Endodermal cell (in vitro differentiated cells): ENCODE measurements around the gene SAMD14. TPM values are rescaled to one million over a fixed set of nuclear protein-coding genes. Genes with fewer than 3 reads are reported as not detected.
A peak's percentile ranks its signal among the peaks of the same experiment; 100 is the strongest.

Source experiments
- DNase-seq: peaks from one replicate; pipeline ENCODE4 v3.0.0-alpha.2; 2017
- H3K27ac ChIP-seq: 2 replicates; pipeline ENCODE4 v1.5.1; 2013; ENCODE audit warnings: mild to moderate bottlenecking, low read depth, low read length, moderate library complexity
- H3K27me3 ChIP-seq: 2 replicates; pipeline ENCODE4 v1.6.1; 2013; ENCODE audit warnings: mild to moderate bottlenecking, low read length, moderate library complexity; ENCODE audit not compliant: insufficient read depth, control insufficient read depth, poor library complexity, severe bottlenecking
- H3K36me3 ChIP-seq: 2 replicates; pipeline ENCODE4 v1.7.0; 2013; ENCODE audit warnings: mild to moderate bottlenecking, low read length, moderate library complexity; ENCODE audit not compliant: control insufficient read depth, insufficient read depth
- H3K4me1 ChIP-seq: one replicate; pipeline ENCODE4 v1.7.0; 2013; ENCODE audit warnings: low read length; ENCODE audit not compliant: control insufficient read depth, insufficient read depth
- H3K4me3 ChIP-seq: 2 replicates; pipeline ENCODE4 v1.5.1; 2013; ENCODE audit warnings: mild to moderate bottlenecking, low read length, moderate library complexity
- H3K9ac ChIP-seq: 2 replicates; pipeline ENCODE4 v1.6.1; 2013; ENCODE audit warnings: mild to moderate bottlenecking, low read length, moderate library complexity; ENCODE audit not compliant: poor library complexity, severe bottlenecking; ENCODE audit errors: extremely low read depth
- H3K9me3 ChIP-seq: 2 replicates; pipeline ENCODE4 v1.6.1; 2013; ENCODE audit warnings: mild to moderate bottlenecking, low read length, moderate library complexity; ENCODE audit not compliant: control insufficient read depth
- H3K27ac Mint-ChIP-seq: 2 replicates; pipeline ENCODE4 v1.8.0; 2020; ENCODE audit warnings: mixed read lengths
- H3K27me3 Mint-ChIP-seq: 2 replicates; pipeline ENCODE4 v1.8.0; 2021; ENCODE audit warnings: mild to moderate bottlenecking, mixed read lengths; ENCODE audit not compliant: insufficient read depth
- H3K36me3 Mint-ChIP-seq: 2 replicates; pipeline ENCODE4 v1.8.0; 2020; ENCODE audit warnings: low read depth, mixed read lengths
- H3K4me1 Mint-ChIP-seq: 2 replicates; pipeline ENCODE4 v1.8.0; 2020; ENCODE audit warnings: mixed read lengths
- H3K4me3 Mint-ChIP-seq: 2 replicates; pipeline ENCODE4 v1.8.0; 2020; ENCODE audit warnings: mild to moderate bottlenecking, moderate library complexity, mixed read lengths
- H3K9me3 Mint-ChIP-seq: 2 replicates; pipeline ENCODE4 v1.8.0; 2020; ENCODE audit warnings: mild to moderate bottlenecking, mixed read lengths
- CTCF ChIP-seq: fragments of 200-600 bp; sonication (generic); conservative IDR thresholded peaks from 2 replicates; pipeline ENCODE4 v1.5.0; 2021; ENCODE audit warnings: antibody characterized with exemption, mild to moderate bottlenecking
- WGBS, 2 experiments: methylation state at CpG; one replicate each; pipeline versions ENCODE4 v1.1.5 to v1.1.7; 2013; ENCODE audit warnings: missing lambda C conversion rate in 2 of 2, mixed read lengths in 1 of 2; ENCODE audit not compliant: insufficient coverage in 1 of 2, insufficient read length in 1 of 2; 5-methylcytosine and 5-hydroxymethylcytosine counted together
- total RNA-seq, 2 donors: library from RNA; stranded (reverse); fragmentation: NEBNext Ultra II Directional in 1 of 2; extraction: Animal tissue kit (Norgen Biotek cat#: 25700) in 1 of 2; gene quantifications; 2 replicates in 1 of 2; 3 replicates in 1 of 2; pipeline ENCODE4 v1.2.1, GENCODE V29; 2021

The SAMD14 gene
- total RNA-seq, 2 donors from 2014 or later = 9.5 to 23.2 TPM

- no peak overlapping the region for H3K9ac ChIP-seq
- peak; percentile 89 for DNase-seq
- TF ChIP-seq CTCF = no peak
- no peaks in the 10 kb centered on the region for H3K9me3 Mint-ChIP-seq
- H3K27me3 Mint-ChIP-seq = peaks cover 70% of the 10 kb centered on the region
- H3K27me3 ChIP-seq = peaks cover 57% of the 10 kb centered on the region
- peaks cover 3% of the 10 kb centered on the region for H3K36me3 ChIP-seq
- H3K4me3 Mint-ChIP-seq = no peak overlapping the region
- no peak overlapping the region for H3K27ac Mint-ChIP-seq
- peaks cover 5% of the 10 kb centered on the region for H3K4me1 ChIP-seq
- peaks cover 2% of the 10 kb centered on the region for H3K9me3 ChIP-seq
- no peak overlapping the region for H3K4me3 ChIP-seq
- peaks cover 6% of the 10 kb centered on the region for H3K4me1 Mint-ChIP-seq
- peaks cover 21% of the 10 kb centered on the region for H3K36me3 Mint-ChIP-seq
- WGBS, 2 experiments = 78 to 91% methylated on average over 13 to 39 of the region's 39 CpGs
- no peak overlapping the region for H3K27ac ChIP-seq
Observed at GRCh38 chr17:50076591-50077235, 53.2 kb downstream of the SAMD14 start.

- no peak overlapping the region for H3K4me3 Mint-ChIP-seq
- Histone ChIP-seq H3K4me3 (no peak overlapping the region), H3K27me3 (peaks cover 62% of the 10 kb centered on the region), H3K36me3 (peaks cover 3% of the 10 kb centered on the region), H3K27ac (no peak overlapping the region), H3K4me1 (peaks cover 5% of the 10 kb centered on the region), H3K9me3 (peaks cover 7% of the 10 kb centered on the region), H3K9ac (no peak overlapping the region)
- no peak for TF ChIP-seq CTCF
- peaks cover 6% of the 10 kb centered on the region for H3K4me1 Mint-ChIP-seq
- H3K27ac Mint-ChIP-seq = no peak overlapping the region
- H3K36me3 Mint-ChIP-seq = peaks cover 26% of the 10 kb centered on the region
- DNase-seq = no peak
- peaks cover 76% of the 10 kb centered on the region for H3K27me3 Mint-ChIP-seq
- H3K9me3 Mint-ChIP-seq = peaks cover 1% of the 10 kb centered on the region
- 92 to 96% methylated on average over 7 to 16 of the region's 16 CpGs for WGBS, 2 experiments
Observed at GRCh38 chr17:50076221-50076590, 53.8 kb downstream of the SAMD14 start.

GRCh38 chr17:50075446-50076032 lies 54.4 kb downstream of the SAMD14 start:
- no peak overlapping the region for H3K27ac Mint-ChIP-seq
- peaks cover 9% of the 10 kb centered on the region for H3K9me3 ChIP-seq
- TF ChIP-seq CTCF = no peak
- H3K9me3 Mint-ChIP-seq = peaks cover 4% of the 10 kb centered on the region
- no peak overlapping the region for H3K4me3 ChIP-seq
- H3K27me3 Mint-ChIP-seq = peaks cover 82% of the 10 kb centered on the region
- peaks cover 29% of the 10 kb centered on the region for H3K36me3 Mint-ChIP-seq
- no peak overlapping the region for H3K27ac ChIP-seq
- peaks cover 6% of the 10 kb centered on the region for H3K4me1 Mint-ChIP-seq
- H3K4me1 ChIP-seq = peaks cover 5% of the 10 kb centered on the region
- 96 to 97% methylated on average over 10 to 16 of the region's 16 CpGs for WGBS, 2 experiments
- H3K4me3 Mint-ChIP-seq = no peak overlapping the region
- H3K9ac ChIP-seq = no peak overlapping the region
- peaks cover 3% of the 10 kb centered on the region for H3K36me3 ChIP-seq
- no peak for DNase-seq
- peaks cover 69% of the 10 kb centered on the region for H3K27me3 ChIP-seq
